ENCODE measurements around the gene FAM149B1.

- no peak for TF ChIP-seq CTCF (IDR thresholded peaks at IDR 0.05; ENCODE audit: borderline replicate concordance, extremely low read depth, low read length, poor library complexity, severe bottlenecking)
- TF ChIP-seq EZH2 (IDR thresholded peaks at IDR 0.05; ENCODE audit: borderline replicate concordance, low read depth, low read length, severe bottlenecking) = no peak
These were observed 37.2 kb downstream of the FAM149B1 start for GRCh38 chr10:73205081-73205480.
